ENCODE data around the gene BHLHE23.

The BHLHE23 gene

DNA sequence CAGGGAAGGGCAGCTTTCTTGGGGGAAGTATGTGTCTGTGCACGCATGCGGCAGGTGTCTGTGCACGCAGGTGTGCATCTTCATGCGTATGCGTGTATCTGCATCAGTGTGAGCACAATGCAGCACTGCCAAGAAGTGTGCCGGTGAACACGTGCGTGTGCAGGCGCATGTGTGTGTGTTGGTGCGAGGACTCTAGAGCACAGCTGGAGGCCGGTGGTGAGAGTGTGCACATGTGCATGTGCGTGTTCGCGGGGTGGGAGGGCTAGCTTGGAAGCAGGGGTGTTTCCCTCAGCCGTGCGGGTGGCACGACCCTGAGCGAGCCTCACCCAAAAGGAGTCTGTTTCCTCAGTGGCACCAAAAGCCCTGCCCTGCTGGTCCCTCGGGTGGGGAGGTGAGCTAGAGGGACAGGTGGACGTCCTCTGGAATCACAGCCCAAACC, 46.7 kb downstream of the BHLHE23 start:
- DNase-seq (ENCODE audit: low read depth) = no peak
- no peak overlapping the region for H3K4me3 ChIP-seq (ENCODE audit: low read depth, low read length)
- no peak for TF ChIP-seq CTCF (IDR thresholded peaks at IDR 0.05; ENCODE audit: low read depth, low read length, missing control alignments)

- no peak for DNase-seq (ENCODE audit: low read depth)
- no peak for TF ChIP-seq CTCF (IDR thresholded peaks at IDR 0.05; ENCODE audit: low read depth, low read length, missing control alignments)
- H3K4me3 ChIP-seq (ENCODE audit: low read depth, low read length) = no peak overlapping the region
Measured at GRCh38 chr20:62959101-62959971, 47.4 kb downstream of the BHLHE23 start.

DNA sequence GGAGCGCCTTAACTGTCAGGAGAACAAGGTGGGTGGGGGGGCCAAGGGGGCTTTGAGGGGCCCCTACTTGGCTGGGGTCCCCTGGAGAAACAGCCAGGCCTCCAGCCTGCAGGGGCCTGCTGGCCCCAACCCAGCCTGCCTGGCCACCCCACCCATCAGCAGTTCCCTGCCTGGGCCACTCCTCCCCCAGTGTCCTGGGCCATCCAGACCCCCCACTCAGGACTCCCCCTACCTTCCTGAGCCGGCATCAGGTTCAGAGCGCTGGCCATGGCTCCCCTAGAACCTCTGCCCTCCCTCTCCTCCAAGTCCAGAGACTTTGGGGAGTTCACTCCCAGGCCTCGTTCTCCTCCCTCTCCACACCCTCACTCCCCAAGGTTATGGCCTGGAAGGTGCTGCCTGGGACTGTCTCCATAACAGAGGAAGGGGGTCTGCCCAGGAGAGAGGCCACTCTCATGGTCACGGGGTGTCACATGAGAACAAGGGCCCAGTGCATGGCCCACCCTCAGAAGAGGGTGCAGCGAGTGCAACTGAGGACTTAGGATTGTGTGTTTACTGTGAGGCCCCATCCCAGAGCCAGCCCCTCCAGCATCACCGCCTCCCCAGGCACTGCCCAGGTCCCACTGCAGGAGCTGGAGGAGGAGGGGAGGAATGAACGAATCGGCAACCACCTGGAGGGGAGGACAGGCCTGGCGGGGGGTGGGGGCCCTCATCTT, 48.2 kb downstream of the BHLHE23 start:
- TF ChIP-seq CTCF (IDR thresholded peaks at IDR 0.05; ENCODE audit: low read depth, low read length, missing control alignments) = no peak
- H3K4me3 ChIP-seq (ENCODE audit: low read depth, low read length) = no peak overlapping the region
- DNase-seq (ENCODE audit: low read depth) = no peak

- no peak overlapping the region for H3K4me3 ChIP-seq (ENCODE audit: low read depth, low read length)
- DNase-seq (ENCODE audit: low read depth) = no peak
- no peak for TF ChIP-seq CTCF (IDR thresholded peaks at IDR 0.05; ENCODE audit: low read depth, low read length, missing control alignments)
Measured at GRCh38 chr20:62957136-62958117, 49.3 kb downstream of the BHLHE23 start.

- no peak overlapping the region for H3K4me3 ChIP-seq (ENCODE audit: low read depth, low read length)
- TF ChIP-seq CTCF (IDR thresholded peaks at IDR 0.05; ENCODE audit: low read depth, low read length, missing control alignments) = no peak
- DNase-seq (ENCODE audit: low read depth) = no peak
Measured at GRCh38 chr20:62956387-62957135, 50.2 kb downstream of the BHLHE23 start.
